Putamen (tissue), 1 donor: ENCODE results near the gene DLG4.

Source experiments
- DNase-seq: peaks from one replicate; pipeline ENCODE4 v3.0.0-alpha.2; 2016; ENCODE audit warnings: low spot score

The DLG4 gene

GRCh38 chr17:7214300-7215135 is 5.1 kb downstream of the DLG4 start:
- peak; percentile 93 for DNase-seq

- peak; percentile 79 for DNase-seq
These were observed 5.7 kb downstream of the DLG4 start for GRCh38 chr17:7213895-7214299.

- no peak for DNase-seq
These were observed 8.0 kb downstream of the DLG4 start for GRCh38 chr17:7211491-7212273.

GRCh38 chr17:7208754-7209460 is 10.7 kb downstream of the DLG4 start:
- no peak for DNase-seq

GRCh38 chr17:7208027-7208571 is 11.5 kb downstream of the DLG4 start:
- no peak for DNase-seq

- DNase-seq, result no peak
These were observed 12.3 kb downstream of the DLG4 start for GRCh38 chr17:7207120-7208001.

GRCh38 chr17:7205561-7205960 is 14.1 kb downstream of the DLG4 start:
- no peak for DNase-seq

GRCh38 chr17:7204828-7205461 is 14.7 kb downstream of the DLG4 start:
- DNase-seq, result peak; percentile 81

GRCh38 chr17:7204336-7204735 is 15.3 kb downstream of the DLG4 start:
- DNase-seq, result no peak

- DNase-seq, result no peak
These were observed 16.2 kb downstream of the DLG4 start for GRCh38 chr17:7203391-7203790.

- DNase-seq, result no peak
These were observed 22.8 kb downstream of the DLG4 start for GRCh38 chr17:7196651-7197401.

- no peak for DNase-seq
These were observed 23.7 kb downstream of the DLG4 start for GRCh38 chr17:7195971-7196370.

- no peak for DNase-seq
These were observed 27.2 kb downstream of the DLG4 start for GRCh38 chr17:7192271-7192937.

- no peak for DNase-seq
These were observed 27.9 kb downstream of the DLG4 start for GRCh38 chr17:7191571-7192270.

- DNase-seq, result no peak
These were observed 28.6 kb downstream of the DLG4 start for GRCh38 chr17:7191069-7191468.

GRCh38 chr17:7190276-7190917 is 29.2 kb downstream of the DLG4 start:
- no peak for DNase-seq

- no peak for DNase-seq
These were observed 33.4 kb downstream of the DLG4 start for GRCh38 chr17:7186241-7186640.

- DNase-seq, result no peak
These were observed 35.0 kb downstream of the DLG4 start for GRCh38 chr17:7184647-7185046.
